Stimulated activated CD4-positive, alpha-beta T cell treated with anti-CD3 and anti-CD28 coated beads, Interleukin-4, amount 100 ng/mL, for 1 hour (primary cell): ENCODE measurements around the gene BMP4.

ENCODE experiments used
- DNase-seq: peaks from one replicate; pipeline ENCODE4 v3.0.0-alpha.2; 2020

Gene BMP4

DNA sequence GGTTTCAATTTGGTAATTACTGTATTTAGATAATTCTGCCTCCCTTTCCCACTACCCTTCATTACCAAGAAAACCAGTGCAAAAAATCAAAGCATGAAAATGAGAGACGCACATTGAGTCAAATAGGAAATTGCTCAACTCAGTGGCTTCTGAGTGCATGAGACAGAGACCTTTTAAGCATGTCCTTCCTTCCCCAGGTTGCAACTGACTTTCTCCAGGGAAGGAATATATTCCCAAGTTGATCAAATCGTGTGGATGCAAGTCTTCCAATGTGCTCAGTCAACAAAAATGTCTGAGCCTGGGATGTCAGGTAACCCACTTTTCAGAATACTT lies 12.9 kb downstream of the BMP4 start:
- no peak for DNase-seq

GRCh38 chr14:53942970-53943750 lies 13.5 kb downstream of the BMP4 start:
- DNase-seq: no peak

GRCh38 chr14:53938136-53938837 lies 18.3 kb downstream of the BMP4 start:
- no peak for DNase-seq

DNA sequence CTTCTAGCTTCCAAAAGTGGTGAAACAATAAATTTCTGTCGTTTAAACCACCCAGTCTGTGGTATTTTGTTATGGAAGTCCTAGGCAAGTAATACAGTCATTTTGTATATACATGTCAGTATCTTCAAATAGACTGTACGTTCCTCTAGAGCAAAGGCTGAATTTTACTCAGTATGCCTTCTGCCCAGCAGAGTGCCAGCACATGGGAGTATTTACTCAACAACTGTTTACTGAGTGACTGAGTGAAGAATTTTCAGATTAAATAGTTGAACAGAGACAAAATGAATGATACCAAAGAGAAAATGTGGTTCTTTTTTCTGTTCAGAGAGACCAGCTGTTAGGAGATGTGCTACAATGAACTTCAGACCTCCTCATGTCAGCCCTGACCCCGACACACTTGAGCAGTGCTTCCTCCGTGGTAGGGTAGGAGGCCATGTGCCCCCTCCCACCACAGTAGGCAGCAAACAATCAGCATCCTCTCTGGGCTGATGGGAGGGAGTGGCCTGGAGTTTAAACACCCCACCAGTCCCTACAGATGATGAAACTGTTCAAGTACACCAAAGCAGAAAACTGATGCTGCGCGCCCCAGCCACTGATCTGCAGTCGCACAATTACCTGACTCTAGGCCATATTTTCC lies 21.7 kb downstream of the BMP4 start:
- DNase-seq: no peak

DNA sequence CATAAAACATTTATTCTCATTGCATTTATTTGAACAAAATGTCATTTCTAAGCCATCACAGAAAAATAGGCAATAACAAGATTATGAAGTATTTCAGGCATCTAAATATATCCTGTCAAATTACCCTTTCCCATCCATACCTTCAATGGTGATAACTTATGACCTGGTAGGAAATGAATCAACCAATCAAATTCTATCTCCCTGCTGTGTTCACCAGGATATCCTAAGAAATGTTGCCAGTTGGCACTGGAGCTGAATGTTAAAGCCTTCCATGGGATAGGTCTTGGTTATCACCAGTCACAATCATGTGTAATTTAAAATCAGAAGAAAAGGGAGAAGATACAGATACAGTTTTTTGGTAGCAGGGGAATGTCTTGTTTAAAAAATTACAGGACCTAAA lies 23.7 kb downstream of the BMP4 start:
- no peak for DNase-seq

GRCh38 chr14:53929871-53930715 lies 26.5 kb downstream of the BMP4 start:
- DNase-seq: no peak

DNA sequence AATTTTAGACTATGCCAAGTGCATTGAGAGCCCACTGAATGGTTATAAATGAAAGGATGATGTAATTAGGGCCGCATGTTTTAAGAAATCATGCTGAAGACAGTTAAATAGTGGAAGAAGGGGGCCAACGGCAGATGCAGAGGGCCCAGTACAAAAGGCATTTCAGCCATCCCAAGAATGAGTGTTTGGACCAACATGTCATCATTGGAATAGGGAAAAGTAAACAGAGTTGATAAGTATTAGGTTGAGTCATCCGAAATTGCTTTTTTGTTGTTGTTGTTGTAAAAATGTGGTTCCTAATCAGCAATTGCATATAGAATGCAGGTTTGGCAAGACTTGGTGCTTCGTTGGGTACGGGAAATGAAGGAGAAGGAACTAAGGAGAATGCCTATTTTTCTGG lies 29.5 kb downstream of the BMP4 start:
- DNase-seq: no peak

GRCh38 chr14:53925201-53925766 lies 31.3 kb downstream of the BMP4 start:
- no peak for DNase-seq

DNA sequence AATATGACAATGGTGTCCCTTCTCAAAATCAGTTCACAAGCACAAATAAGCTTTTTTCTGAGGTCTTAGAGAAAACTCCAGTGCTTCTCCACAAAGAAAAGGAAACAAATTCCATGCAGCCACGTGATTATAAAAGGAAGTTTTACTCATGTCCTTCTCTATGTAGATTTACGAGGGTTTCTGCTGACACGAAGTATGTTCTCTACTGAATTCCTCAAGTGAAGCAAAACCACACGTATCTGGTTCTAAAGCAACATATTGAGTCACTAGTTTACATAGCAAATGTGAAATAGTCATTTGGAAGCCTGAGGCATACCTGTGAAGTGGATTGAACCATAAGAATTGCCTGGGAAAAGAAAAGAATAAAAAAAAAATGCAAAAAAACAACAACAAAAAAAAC lies 31.9 kb downstream of the BMP4 start:
- DNase-seq: no peak

- no peak for DNase-seq
These were observed 35.6 kb downstream of the BMP4 start for GRCh38 chr14:53921027-53921426.

GRCh38 chr14:53916239-53916638 lies 40.4 kb downstream of the BMP4 start:
- DNase-seq: no peak

DNA sequence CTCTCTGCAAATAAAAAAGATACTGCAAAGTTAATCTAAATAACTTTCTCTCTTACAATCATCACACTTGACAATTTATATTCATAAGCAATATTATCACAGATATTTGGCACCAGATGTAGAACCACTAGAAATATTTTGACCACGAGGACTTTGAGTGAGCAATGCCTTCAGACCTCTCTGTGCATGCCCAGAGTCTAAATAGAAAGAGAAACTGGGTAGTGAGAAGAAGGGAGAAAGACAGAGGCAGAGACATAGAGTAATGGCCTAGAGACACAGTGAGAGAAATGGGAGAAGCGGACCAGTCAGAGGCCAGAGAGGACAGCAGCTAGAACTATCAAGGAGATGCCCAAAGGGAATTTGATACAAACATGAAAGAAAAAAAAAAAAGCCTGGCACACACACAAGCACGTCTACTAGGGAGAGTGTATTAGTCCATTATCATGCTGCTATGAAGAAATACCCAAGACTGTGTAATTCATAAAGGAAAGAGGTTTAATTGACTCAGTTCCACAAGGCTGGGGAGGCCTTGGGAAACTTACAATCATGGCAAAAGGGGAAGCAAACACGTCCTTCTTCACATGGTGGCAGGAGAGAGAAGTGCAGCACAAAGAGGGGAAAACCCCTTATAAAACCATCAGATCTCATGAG lies 41.1 kb downstream of the BMP4 start:
- no peak for DNase-seq

GRCh38 chr14:53912021-53912420 lies 44.6 kb downstream of the BMP4 start:
- DNase-seq: no peak

- DNase-seq: no peak
These were observed 48.2 kb downstream of the BMP4 start for GRCh38 chr14:53908416-53908815.

DNA sequence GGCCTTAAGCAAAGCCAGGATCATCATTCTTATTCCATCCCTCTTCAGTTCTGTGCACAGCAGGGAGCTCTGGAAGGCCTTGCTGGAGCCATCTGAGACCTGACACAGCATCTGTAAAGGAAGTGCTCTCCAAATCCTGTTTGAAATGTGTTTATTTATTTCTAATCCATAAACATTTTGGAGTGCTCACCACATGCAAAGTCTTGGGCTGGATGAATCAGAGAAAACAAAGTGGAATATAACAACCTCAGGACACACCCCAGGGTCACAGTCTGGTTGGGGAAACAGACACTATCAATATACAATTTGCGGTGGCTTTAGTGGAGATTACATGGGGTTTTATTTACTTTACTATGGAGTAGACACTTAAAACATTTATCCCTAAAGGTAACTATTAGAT lies 54.3 kb downstream of the BMP4 start:
- no peak for DNase-seq

DNA sequence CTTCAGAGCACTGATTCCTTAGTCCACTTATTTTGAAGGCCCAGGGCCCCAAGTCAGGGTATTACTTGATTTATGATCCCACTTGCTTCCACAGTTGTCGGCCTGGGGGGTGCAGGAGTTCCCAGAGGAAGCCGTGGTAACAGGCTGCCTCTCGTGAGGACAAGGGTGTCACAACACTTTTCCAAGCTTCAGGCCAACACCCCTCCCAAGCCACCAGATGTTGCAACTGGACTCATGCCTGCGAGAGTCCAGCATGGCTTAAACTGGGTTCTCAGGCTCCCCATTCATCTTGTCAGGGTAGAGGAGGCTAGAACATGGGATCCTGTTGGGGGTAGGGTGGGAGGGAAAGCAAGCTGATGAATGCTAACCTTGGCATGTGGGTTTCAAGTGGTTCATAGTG lies 56.1 kb downstream of the BMP4 start:
- no peak for DNase-seq
